Stimulated activated CD8-positive, alpha-beta memory T cell treated with anti-CD3 and anti-CD28 coated beads, Interleukin-7, amount 100 ng/mL, for 4 hours (primary cell): ENCODE results near the gene EML4.
"Not testable (repeated sequence)": the region's sequence is repeated elsewhere in the genome, so short reads cannot be mapped to it uniquely, and the experiment has no call there.

Experiments
- DNase-seq, 2 donors: peaks; one replicate each; pipeline ENCODE4 v3.0.0-alpha.2; 2020; ENCODE audit warnings: low read depth in 2 of 2

Gene EML4

DNA sequence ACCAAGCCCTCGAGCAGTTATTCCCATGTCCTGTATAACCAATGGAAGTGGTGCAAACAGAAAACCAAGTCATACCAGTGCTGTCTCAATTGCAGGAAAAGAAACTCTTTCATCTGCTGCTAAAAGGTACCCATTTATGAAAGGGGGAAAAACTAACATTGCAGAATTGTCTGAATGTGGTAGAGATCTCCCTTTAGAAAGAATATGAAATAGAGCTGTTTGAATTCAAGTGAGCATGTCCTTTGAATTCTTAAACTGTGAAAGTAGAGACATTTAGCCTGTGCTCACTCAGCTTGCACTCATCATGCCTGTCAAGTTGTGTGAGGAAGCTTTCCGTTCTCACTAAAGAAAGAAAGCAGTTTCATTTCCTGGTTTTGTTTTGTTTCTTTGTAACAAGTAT, 87.4 kb downstream of the EML4 start:
- no peak for DNase-seq

DNA sequence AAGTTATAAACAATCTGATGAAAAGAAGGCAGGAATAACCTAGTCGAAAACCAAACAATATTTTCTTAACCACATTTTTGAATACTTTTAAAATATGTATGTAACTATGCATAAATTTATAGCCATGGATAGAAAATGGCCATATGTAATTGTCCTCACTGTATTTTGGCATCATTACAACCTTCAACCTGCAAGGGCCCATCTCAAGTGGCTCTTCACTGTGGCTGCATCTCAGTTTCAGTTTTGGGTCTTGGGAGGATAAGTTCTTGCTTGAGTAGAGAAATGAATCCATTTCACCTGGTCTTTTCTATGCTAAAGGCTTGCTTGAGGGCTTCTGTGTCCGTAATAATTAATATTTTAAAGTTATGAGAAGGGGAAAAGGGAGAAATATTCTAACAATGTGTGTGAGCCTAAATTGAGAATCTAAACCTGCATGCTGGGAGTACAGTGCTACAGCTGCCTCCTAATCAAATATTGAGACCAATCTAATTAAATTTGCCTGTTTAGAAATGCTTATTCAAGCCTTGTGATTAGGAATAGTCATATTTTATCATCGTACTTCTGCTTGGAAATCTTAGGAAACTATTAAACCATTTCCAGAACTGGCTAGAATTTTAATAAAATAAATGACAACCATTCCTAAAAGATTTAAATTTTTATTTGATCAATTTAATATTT, 92.5 kb downstream of the EML4 start:
- no peak for DNase-seq

DNA sequence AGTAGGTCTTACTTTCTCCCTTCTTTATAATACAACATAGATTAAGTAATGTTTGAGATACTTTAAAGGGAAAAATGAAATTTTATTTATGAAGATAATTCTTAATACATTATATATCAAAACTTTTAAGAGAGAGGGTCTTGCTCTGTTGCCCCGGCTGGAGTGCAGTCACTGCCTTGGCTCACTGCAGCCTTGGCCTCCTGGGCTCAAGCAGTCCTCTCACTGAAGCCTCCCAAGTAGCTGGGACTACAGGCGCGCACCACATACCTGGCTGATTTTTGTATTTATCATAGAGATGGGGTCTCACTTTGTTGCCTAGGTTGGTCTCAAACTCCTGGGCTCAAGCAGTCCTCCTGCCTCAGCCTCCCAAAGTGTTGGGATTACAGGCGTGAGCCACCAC, 97.1 kb downstream of the EML4 start:
- no peak for DNase-seq

DNA sequence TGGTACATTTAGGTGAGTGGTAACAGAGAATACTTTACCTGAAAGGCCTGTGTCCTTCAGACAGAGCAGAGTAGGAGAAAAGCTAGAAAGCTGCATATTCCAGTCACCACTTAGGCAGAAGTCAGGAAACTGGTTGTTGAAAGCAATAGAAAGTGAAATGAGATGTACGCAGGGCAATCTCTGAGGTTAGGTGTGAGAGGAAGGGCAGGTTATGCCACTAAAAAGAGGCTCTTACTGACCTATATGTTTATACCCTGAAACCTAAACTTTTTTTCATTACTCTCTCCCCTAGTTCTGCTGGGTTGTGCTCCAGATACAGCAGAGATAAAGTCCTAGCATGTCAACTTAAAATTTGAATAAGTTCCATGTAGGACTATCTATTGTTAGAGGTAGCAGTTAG, 98.4 kb downstream of the EML4 start:
- no peak for DNase-seq

DNA sequence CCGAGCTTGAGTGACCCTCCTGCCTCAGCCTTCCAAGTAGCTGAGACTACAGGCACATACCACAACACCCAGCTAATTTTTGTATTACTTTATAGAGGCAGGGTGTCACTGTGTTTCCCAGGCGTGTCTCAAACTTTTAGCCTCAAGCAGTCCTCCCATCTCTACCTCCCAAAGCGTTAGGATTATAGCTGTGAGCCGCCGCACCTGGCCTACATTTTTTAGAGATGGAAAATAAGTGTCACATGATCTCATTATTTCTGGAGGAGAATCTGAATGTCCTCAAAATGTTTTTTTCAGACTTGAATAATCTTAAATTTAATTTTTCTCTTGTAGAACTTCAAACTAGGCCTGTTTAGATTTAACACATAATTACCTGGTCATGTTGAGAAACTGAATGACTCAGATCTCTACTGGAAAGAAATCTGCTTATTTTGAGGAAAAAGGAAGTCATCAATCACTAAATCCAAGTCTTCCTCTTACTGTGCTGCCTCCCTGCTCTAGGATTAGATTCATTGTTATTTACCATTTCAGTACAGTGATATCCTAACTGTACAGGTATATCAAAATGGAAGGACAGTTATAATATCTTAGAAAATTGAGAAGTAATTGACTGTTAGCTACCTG, 99.5 kb downstream of the EML4 start:
- no peak for DNase-seq

DNA sequence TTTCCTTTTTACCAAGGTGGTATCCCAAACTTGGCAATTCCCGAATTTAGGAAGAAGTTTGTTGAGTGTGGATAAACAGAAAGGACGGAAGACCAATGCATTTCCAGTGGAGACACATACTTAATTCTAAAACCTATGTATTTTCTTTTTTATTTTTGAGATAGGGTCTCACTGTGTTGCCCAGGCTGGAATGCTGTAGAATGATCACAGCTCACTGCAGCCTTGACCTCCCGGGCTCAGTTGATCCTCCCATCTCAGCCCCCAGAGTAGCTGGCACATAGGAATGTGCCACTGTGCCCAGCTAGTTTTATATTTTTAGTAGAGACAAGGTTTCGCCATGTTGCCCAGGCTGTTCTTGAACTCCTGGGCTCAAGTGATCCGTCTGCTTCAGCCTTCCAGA, 101.6 kb downstream of the EML4 start:
- no peak for DNase-seq

DNA sequence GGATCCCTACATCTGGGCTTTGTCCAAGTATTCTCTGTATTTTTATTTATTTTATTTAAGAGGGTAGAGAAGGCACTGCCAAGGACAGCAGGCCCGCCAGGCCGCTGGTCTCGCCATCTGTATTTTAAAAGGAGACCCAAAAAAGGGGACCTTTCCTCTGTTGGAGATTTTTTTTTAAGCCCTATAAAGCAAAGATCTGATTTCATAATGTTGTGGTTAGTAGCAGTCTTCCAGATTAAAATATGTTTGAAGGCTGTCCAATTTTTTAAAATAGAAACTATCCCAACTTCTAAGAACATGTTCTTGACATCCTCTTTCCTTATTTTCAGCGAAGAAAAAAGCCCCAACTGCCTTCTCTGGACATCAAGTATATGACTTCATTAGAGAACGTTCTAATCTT, 102.1 kb downstream of the EML4 start:
- DNase-seq = not testable (repeated sequence)

DNA sequence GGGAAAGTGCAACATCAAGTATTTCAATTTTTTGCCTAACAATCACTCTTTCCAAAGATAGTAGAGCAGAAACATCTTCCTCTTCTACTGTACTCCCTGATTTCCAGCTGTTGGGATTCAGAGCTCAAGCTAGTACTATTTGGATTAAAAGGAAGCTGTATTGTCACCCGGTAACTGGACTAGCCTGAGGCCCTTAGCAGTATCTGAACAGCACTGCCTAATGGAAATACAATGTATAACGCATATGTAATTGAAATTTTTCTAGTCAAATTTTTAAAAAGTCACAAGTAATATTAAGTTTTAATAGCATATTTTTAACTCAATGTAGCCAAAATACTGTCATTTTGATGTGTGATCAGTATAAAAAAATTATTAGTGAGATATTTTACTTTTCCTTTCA, 105.7 kb downstream of the EML4 start:
- no peak for DNase-seq

DNA sequence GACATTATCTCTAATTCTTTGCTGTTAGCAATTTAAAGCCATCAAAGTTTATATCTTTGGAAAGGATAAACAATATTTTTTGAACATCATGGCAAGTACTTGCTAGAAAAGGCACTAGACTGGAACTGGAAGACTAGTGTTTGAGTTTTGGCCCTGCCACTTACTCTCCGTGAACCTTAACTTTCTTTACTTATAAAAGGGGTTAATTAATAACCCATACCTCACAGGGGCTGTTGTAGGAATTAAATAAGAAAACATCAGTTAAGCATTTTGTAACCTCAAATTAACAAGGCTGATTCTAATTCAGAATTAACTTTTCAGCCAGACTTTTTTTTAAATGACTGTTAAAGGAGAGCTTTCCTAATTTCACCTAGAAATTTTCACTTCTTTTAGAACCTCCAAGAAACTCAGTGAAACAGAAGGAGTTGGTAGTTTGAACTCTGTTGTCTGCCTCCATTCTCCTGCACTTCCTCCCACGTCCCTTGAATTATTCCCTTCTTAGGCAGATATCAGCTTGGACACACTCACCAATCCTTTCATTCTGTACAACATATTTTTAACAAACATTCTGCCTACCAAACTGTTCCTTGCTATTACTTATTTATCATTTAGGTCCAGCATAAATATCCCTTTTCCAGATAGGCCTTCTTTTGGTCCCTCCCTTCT, 112.4 kb downstream of the EML4 start:
- DNase-seq = no peak

DNA sequence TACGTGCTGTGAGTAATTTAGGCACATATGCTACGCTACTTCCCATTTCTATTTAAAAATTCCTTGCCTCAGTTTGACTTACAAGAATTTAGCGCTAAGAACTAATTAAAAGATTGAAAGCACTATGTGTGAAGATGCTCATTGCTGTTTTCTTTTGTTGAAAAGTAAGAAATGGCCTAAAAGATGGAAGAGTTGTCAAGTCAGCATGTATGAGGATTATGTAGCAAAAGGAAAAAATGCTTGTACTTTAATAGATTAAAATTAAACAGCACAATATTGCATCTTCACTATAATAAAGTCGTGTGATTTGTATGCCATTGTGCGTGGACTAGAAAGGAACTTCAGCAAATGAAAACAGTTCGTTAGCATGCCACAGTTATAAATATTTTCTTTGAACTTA, 114.9 kb downstream of the EML4 start:
- no peak for DNase-seq

DNA sequence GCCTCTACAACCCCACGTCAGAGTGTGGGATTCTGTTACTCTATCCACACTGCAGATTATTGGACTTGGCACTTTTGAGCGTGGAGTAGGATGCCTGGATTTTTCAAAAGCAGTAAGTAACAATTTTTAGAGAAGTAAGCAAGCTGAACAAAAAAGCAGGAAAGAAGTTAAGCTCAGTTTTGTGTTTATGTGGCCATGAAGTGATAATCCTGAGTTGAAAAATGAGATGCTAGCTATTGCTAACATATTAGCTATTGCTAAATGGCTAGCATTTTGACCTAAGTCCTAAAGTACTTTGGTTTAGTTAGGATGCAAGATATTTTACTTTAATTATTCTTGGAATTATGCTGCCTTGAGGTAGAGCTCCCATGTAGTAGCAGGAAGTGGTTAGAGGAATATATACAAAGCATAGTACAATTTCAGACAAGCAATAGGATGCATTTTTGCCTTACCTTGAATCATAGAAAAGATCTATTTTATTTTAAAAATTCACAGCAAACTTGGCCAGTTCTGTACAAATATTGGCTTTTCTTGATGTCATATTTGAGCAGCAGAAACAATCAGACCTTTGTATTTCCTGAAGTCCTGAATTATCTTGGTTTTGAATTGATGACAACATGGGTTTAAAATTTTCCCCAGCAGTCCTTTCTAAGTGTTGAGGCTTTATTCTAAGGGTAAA, 117.3 kb downstream of the EML4 start:
- no peak for DNase-seq

DNA sequence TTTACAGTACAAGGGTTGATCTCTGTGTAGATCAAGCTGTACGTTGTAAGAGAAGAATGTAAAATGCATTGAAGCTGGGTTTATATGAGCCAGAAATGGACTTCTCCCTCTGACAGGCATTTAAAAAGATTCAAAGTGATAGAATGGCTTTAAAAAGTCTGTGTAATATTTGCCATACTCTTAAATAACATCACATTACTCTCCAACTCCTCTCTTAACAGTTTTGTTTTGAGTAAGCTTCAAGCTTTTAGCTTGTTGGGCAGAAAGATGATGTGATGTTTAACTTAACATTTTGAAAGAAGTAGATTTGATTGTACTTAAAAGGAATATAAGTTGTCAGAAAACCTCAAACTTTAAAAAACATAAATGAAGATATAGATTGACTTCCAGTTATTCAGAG, 119.7 kb downstream of the EML4 start:
- no peak for DNase-seq

DNA sequence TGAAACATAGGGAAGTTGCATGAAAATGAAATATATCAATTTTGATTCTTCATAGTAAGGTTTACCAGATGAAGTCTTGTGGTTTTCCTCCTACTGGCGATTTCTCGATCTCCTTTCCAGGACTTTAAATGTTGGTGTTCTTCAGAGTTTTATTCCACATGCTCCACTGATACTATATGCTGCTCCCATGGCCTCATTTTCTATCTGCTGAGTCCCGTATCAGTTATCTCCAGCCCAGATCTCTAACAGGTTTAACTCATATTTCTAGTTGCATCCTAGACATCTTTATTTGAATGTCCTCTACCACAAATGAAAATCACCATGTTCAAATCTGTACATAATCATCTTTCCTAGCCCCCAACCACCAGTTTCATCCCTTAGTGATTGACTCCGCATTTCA, 120.1 kb downstream of the EML4 start:
- no peak for DNase-seq

DNA sequence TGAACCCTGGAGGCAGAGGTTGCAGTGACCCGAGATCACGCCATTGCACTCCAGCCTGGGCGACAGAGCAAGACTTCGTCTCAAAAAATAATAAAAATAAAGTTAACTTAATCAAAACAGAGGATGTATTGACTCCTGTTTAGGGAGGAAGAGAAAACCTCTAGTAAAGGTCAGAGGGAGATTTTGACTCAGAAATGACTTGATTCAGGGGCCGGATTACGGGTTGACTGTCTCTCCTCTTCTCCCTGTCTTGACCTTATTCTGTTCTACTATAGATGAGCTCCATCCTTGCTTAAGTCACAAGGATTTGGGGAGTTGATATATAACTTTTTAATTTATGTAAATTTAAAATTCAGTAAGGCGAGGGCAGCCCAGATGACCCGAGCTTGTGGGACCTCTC, 120.9 kb downstream of the EML4 start:
- no peak for DNase-seq

DNA sequence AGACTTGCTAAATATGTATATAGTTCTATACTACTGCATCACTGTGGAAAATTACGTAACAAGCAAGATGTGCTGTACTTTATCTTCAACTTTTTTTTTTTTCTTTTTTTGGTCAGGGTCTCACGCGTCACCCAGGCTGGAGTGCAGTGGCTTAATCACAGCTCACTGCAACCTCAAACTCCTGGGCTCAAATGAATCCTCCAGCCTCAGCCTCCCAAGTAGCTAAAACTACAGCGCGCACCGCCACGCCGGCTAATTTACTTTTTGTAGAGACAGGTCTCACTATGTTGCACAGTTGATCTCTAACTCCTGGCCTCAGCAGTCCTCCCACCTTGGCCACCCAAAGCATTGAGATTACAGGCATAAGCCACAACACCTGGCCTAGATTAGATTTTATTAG, 123.9 kb downstream of the EML4 start:
- DNase-seq = no peak

DNA sequence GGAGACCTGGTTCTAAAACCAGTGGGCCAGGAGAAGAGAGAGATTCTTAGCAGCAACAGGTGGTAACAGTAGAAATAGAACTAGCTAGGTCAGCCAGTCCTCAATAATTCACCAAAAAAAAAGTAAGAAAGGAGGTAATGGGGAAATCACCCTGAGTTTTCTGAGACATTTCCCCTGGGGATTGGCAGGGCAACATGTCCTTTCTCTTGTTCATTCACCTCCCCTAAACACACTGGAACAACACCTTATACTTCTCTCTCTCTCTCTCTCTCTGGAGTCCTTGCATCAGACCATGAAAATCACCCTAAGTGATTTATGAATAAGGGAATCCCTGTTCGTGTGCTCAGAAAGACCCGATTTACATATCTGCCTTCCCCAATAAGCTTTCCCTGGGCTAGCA, 127.1 kb downstream of the EML4 start:
- DNase-seq = no peak

DNA sequence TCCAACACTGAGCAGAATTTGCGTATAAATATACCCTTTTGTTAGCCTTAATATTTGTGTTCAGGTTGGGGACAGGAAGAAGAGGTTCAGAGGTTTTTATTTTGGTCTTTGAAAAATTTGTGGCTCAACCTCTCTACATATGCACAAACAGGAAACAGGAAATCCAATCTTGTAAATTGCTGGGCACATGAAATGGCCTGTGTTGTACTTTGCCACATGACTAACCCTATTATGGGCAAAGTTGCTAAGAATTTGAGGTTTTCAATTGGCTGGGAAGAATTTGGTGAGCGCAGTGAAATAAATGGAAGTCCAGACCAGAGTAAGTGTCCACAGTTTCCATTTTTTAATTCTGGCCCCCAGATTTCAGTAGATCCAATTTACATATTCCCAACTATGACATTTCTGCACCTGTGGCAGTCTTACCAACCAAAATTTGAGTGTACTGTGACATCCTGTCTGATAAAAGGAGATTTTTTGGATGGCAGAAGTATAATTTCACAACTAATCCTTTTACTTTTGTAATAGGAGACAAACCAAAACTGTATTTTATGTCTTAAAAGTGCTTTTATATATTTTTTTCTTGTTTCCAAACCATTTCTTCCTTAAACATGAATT, 128.3 kb downstream of the EML4 start:
- DNase-seq = no peak

DNA sequence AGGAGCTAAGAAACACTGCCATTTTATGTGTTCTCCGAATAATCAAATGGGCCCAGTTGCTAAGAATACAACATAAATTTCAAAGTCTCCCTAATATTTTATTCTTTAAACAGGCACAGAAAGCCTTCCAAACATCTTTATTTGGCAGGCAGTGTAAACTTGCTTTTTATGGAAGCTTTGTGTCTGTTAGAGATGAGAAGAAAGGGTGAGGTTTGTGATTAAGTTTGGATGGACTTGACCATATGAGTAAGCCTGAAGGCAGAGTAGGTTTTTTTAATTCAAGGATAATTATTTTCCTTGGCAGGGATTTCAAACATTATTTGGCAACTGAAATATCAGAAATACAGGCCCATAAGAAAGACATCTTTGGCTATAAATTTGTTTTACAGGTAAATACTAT, 129.0 kb downstream of the EML4 start:
- DNase-seq = no peak

DNA sequence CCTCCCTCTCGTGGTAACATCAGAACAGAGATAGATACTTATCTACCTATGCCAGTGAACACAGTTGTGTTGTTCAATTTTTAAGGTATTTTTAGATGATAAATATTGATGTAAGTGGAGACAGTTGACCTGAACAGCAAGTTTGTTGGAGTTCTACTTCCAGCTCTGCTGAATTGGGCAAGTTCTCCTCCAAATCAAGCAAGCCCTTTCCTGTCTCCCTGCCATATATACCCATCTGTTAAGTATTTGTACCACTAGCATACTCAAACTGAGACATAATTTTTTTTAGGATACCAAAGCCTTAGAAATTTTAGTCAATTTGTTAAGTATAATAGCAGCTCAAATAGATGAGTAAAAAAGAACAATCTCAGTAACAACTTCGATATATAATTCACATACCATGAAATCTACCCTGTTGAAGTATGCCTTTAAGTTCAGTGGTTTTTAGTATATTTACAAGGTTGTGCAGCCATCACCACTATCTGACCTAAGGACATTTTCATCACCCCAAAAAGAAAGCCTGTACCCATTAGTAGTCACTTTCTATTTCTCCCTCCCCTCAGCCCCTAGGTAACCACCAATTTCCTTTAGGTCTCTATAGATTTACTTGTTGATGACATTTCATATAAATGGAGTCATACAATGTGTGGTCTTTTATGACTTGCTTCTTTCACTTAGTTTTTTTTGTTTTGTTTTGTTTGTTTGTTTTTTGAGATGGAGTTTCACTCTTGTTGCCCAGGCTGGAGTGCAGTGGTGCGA, 130.0 kb downstream of the EML4 start:
- no peak for DNase-seq

DNA sequence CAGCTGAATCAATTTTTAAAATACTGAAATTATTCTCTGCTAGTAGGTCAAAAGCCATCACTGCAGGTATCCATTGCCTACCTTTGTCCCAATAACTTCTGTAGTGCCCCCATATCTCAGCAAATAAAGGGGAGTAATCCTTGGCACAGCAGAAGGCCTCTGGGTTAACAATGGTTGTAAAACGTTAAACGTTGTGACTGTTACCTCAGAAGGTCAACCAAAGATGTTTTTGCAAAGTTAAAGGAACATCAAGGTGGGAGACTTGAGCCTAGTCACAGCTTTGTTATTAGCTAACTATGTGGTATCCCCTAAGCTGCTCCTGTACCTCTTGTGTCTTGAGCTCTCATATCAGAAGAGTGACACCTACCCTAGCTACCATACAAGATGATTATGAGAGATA, 131.4 kb downstream of the EML4 start:
- no peak for DNase-seq

DNA sequence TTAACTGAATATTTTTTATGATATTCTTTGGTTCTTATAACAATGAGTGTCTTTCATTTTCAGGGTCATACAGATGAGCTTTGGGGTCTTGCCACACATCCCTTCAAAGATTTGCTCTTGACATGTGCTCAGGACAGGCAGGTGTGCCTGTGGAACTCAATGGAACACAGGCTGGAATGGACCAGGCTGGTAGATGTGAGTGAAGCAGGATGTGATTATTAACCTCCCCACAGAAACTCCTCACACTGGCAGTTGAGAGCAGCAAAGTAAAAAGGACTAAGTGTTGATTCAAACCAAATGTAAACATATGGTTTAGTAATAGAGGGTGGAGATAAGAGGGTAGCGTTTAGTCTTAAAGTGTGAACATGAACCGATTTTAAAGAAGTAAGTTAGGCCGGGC, 134.1 kb downstream of the EML4 start:
- DNase-seq = no peak
